Epithelial cell of proximal tubule (primary cell): ENCODE data around the gene NUDT8. TPM values are rescaled to one million over a fixed set of nuclear protein-coding genes. Genes with fewer than 3 reads are reported as not detected.

ENCODE experiments used
- DNase-seq: peaks from one replicate; pipeline ENCODE4 v3.0.0-alpha.2; 2011; ENCODE audit warnings: low read depth
- H3K4me3 ChIP-seq: 2 replicates; pipeline ENCODE4 v1.5.1; 2011; ENCODE audit warnings: low read depth, mild to moderate bottlenecking, low read length
- total RNA-seq: library from RNA; depleted of rRNA; stranded (reverse); fragments of >200 nt; gene quantifications from 2 replicates; pipeline ENCODE4 v1.2.3, GENCODE V29; 2015
- TF ChIP-seq, protein P1 (sequence below): conservative IDR thresholded peaks from 2 replicates; pipeline ENCODE4 v1.5.1; 2012; ENCODE audit warnings: low read depth, mild to moderate bottlenecking, low read length

Gene NUDT8
- total RNA-seq, 1 donor from 2014 or later = 29.3 TPM

DNA sequence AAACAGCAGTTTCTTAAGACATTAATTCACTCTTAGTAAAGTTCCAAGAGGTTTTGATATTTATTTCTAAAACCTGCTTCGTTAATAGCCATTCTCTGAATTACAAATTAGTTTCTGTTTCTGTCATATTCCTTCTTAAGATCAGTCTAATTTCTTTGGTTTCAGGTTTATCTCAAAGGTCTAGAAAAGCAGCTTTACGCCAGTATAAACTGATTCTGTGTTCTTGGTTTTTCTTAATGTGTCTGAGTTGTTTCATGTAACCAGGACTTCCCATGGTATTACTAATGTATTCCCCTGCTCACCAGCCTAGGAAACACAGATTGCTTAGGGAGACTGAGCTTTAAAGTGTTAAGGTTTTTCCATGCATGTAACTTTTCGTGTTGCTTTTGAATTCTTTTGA is 27.6 kb upstream of the NUDT8 start:
- TF ChIP-seq, protein P1, sequence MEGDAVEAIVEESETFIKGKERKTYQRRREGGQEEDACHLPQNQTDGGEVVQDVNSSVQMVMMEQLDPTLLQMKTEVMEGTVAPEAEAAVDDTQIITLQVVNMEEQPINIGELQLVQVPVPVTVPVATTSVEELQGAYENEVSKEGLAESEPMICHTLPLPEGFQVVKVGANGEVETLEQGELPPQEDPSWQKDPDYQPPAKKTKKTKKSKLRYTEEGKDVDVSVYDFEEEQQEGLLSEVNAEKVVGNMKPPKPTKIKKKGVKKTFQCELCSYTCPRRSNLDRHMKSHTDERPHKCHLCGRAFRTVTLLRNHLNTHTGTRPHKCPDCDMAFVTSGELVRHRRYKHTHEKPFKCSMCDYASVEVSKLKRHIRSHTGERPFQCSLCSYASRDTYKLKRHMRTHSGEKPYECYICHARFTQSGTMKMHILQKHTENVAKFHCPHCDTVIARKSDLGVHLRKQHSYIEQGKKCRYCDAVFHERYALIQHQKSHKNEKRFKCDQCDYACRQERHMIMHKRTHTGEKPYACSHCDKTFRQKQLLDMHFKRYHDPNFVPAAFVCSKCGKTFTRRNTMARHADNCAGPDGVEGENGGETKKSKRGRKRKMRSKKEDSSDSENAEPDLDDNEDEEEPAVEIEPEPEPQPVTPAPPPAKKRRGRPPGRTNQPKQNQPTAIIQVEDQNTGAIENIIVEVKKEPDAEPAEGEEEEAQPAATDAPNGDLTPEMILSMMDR = no peak
- no peak overlapping the region for H3K4me3 ChIP-seq
- no peak for DNase-seq

DNA sequence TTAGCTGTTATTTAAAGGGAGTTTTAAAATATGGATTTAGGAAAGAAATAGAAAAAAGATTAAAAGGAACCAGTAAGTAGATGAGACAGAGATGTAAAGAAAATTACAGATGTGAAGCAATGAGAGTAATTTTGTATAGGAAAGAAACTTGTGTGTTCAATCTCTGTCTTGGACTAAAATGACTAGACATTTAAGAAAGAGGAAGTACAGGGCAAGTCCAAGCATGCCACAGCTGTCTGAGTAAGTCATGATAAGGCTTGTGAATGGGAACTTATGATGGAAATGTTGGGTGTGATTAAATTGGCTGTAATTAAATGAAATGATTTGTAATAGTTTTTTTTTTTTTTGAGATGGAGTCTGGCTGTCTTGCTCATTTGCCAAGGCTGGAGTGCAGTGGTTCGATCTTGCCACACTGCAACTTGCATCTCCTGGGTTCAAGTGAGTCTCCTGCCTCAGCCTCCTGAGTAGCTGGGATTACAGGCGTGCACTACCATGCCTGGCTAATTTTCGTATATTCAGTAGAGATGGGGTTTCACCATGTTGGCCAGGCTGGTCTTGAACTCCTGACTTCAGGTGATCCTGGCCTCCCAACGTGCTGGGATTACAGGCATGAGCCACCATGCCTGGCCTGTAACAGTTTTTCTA is 26.7 kb upstream of the NUDT8 start:
- H3K4me3 ChIP-seq = no peak overlapping the region
- TF ChIP-seq, protein P1 = no peak
- no peak for DNase-seq

DNA sequence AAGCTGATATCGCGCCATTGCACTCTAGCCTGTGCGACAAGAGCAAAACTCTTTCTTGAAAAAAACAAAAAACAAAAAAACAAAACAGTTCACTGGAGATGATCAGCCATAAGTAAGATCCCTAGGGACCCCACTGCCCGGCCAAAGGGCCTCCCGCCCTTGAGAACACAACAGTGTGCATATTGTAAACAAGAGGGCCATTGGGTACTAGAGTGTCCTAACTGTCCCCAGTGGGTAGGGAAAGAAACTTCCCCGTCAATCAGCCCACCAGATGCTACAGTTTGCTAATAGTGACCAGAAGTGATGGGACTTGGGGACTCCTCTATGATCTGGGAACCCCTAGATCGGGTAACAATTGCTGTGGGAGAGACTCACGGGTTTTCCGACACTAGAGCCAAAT is 24.5 kb upstream of the NUDT8 start:
- no peak overlapping the region for H3K4me3 ChIP-seq
- TF ChIP-seq, protein P1 = no peak
- no peak for DNase-seq

DNA sequence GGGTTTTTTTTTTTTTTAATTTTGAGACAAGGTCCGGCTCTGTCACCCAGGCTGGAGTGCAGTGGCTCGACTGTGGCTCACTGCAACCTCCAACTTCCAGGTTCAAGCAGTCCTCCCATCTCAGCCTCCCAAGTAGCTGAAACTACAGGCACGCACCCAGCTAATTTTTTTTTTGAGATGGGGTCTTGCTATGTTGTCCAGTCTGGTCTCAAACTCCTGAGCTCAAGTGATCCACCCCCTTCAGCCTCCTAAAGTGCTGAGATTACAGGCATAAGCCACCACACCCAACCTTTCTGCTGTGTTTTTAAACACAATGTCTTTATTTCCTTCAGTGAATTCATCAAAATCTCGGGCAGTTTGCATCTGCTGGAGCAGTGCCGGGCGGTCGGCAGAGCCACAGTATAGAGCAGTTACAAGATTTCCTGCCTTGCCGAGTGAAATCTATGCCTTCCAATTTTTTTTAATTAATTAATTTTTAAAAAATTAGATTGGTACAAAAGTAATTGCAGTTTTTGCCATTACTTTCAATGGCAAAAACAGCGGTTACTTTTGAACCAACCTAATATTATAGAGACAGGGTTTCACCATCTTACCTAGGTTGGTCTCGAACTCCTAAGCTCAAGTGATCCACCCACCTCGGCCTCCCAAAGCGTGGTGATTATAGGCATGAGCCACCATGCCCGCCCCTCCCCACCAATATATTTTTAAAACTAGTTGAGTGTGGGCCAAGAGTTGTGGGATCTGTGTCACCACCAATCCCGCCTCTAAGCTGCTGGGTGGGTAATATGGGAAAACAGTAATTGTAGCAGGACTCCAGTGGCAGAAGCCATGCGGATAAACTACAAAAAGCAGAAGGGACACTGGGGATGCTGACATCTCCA is 23.5 kb upstream of the NUDT8 start:
- H3K4me3 ChIP-seq = no peak overlapping the region
- TF ChIP-seq, protein P1 = no peak
- DNase-seq = no peak

DNA sequence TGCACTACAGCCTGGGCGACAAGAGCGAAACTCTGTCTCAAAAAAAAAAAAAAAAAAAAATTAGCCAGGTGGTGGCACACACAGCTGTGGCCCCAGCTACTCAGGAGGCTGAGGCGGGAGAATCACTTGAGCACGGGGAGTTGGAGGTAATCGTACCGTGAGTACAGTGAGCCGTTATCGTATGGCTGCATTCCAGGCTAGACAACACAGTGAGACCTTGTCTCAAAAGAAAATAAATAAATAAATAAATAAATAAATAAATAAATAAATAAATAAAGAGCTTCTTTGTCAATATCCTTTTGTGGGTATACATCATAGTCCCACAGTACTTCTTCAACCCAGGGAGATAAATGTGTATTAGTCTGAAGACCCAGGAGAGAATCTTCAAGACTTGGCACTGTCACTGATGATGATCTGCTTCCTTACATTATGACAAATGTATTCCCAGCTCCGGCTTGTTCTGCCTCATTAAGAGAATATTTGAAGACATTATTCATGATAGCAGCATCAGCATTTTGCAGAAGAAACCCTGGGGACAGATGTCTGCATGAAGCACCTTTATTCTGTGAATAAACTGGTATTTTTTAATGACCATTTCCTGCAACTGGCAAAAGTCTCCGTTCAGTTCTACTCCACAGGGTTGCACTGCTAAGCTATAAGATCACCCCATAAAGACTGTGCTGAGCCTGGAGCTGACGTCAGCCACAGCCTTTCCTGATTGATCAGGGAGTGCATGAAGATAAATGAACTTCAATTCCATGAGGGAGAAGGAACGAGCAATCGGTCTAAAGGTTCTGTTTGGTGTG is 22.4 kb upstream of the NUDT8 start:
- TF ChIP-seq, protein P1 = no peak
- DNase-seq = no peak
- no peak overlapping the region for H3K4me3 ChIP-seq

DNA sequence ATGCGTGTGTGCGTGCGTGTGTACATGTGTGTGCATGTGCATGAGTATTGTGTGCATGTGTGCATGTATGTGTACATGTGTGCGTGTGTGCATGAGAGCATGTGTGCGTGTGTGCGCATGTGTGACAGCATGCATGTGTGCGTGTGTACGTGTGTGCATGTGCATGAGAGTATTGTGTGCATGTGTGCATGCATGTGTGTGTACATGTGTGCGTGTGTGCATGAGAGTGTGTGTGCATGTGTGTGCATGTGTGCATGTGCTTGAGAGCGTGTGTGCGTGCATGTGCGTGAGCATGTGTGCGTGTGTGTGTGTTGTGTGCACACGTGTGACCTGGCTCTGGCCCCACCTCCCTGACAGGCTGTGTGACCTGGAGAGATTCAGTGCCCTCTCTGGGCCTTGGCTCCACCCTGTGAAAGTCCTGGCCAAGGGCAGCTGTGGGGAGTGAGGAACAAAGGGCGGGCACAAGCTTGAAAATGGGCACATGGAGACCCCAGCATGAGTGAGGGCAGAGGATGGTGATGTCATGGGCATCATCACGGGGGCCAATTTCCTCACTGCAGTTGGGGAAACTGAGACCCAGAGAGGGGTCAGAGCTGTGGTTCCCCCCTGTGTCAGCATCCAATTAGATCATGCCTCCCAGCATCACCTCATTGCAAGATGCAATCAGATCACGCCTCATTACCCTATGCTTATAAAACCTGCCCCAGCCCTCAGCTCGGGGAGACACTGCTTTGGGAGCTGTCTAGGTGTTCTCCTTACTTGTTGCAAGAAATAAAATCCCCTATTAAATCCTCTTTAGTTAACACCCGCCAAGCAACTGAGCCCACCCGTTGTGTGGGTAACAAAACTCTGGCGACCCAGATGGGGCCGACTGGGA is 20.1 kb upstream of the NUDT8 start:
- peak overlapping the region; percentile 63 for H3K4me3 ChIP-seq
- TF ChIP-seq, protein P1 = no peak
- no peak for DNase-seq
